ENCODE data around the gene WDR37.

DNA sequence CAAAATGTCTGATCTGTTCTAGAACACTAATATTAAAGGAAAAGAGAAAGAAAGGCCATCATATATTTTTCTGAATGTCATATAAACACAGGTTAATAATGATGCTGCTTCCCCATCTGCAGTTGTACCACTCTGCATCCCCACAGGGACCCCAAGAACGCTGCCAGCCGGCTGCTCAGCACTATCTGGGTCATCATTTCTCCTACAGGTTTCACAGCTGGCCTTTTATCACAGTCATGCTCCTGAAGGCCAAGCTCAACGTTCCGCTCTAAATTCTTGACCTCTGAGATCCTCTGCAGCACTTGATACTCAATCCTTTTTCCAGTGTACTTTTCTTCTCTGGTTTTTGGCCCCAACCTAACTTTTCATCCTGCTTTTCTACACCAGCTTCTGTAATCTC lies 12.0 kb upstream of the WDR37 start:
- TF ChIP-seq, protein P1, sequence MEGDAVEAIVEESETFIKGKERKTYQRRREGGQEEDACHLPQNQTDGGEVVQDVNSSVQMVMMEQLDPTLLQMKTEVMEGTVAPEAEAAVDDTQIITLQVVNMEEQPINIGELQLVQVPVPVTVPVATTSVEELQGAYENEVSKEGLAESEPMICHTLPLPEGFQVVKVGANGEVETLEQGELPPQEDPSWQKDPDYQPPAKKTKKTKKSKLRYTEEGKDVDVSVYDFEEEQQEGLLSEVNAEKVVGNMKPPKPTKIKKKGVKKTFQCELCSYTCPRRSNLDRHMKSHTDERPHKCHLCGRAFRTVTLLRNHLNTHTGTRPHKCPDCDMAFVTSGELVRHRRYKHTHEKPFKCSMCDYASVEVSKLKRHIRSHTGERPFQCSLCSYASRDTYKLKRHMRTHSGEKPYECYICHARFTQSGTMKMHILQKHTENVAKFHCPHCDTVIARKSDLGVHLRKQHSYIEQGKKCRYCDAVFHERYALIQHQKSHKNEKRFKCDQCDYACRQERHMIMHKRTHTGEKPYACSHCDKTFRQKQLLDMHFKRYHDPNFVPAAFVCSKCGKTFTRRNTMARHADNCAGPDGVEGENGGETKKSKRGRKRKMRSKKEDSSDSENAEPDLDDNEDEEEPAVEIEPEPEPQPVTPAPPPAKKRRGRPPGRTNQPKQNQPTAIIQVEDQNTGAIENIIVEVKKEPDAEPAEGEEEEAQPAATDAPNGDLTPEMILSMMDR (IDR thresholded peaks at IDR 0.05), result no peak
- no peak for TF ChIP-seq ZFX (IDR thresholded peaks at IDR 0.05; ENCODE audit: borderline replicate concordance)
